Neural cell (in vitro differentiated cells): ENCODE data around the gene EMILIN3. TPM values are rescaled to one million over a fixed set of nuclear protein-coding genes. Genes with fewer than 3 reads are reported as not detected.

Source experiments
- polyA plus RNA-seq: library from polyadenylated mRNA; depleted of rRNA; stranded (reverse); fragments of >200 nt; gene quantifications from 2 replicates; pipeline ENCODE4 v1.2.3, GENCODE V29; 2014

Gene EMILIN3
- polyA plus RNA-seq, 1 donor from 2014 or later = 0.30 TPM

Other genes starting within 250 kb of the EMILIN3 start
- gene PLCG1, start 229.3 kb downstream of the EMILIN3 start, polyA plus RNA-seq = 164 and 243 TPM in 2 replicates
- 8.5 and 10.3 TPM in 2 replicates for gene ZHX3, start 49.1 kb downstream of the EMILIN3 start, polyA plus RNA-seq
- 0.44 TPM in 1 of 2 replicates, not detected in the other for gene LPIN3, start 26.0 kb downstream of the EMILIN3 start, polyA plus RNA-seq